GM18873 (cell line): ENCODE measurements around the gene TRPC4.

ENCODE experiments used
- ATAC-seq: cut with Tn5 transposase; IDR thresholded peaks from one replicate; pipeline ENCODE4 v1.9.1; 2021; ENCODE audit warnings: mild to moderate bottlenecking, moderate library complexity, moderate number of reproducible peaks; ENCODE audit not compliant: unreplicated experiment, low FRiP score

TRPC4 gene

DNA sequence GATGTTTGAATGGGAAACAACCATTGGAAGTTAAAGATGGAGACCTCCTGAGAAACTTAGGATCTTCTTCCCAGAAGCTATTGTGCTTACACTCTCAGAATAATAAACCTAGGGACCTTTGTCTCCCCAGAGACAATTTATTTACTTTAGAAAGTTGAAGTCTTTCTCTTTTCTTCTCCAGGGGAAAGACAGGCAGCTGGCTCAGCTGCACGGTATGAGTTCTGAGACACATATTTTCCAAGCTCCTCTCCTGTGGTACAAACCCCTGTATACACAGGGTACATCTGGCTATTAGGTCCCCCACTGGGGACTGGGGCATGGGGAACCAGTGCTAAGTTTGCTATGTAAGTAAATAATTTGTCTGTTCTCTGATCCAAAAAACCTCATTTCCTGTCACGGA, 203.5 kb downstream of the TRPC4 start:
- no peak for ATAC-seq

DNA sequence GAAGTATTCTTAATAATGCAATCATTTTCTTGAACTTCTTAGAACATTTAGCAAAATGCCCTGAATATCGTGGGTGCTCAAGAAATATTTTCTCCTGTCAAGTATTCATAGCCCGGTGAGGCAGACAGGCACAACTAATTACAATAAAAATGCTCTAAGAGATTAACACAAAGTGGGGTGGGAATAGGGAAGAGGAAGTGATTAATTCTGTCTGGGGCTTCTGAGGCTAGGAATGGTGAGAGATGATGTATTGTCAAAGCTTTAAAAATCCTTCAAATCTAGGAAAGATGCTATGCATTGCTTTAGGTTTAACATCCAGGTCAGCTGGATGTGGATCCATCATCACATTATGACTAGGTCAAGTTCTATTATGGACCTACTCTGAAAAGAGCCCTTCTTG, 204.2 kb downstream of the TRPC4 start:
- no peak for ATAC-seq

DNA sequence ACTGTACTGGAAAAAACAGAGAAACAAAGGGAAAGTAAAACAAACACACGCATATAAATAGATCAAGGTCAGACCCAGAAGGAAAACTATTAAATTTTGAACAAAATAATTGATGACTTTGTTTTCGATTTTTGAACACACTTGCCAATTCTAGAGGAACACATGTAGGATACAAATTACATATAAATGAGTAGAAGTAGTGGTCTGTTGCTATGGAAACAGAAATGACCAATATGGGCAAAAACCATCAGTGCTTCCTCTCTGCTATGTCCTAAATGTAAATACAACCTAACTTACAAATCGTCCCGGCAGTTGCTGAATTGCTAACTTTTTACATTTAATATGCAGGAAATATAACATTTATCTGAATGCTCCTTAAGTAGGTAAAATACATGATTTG, 205.8 kb downstream of the TRPC4 start:
- no peak for ATAC-seq

DNA sequence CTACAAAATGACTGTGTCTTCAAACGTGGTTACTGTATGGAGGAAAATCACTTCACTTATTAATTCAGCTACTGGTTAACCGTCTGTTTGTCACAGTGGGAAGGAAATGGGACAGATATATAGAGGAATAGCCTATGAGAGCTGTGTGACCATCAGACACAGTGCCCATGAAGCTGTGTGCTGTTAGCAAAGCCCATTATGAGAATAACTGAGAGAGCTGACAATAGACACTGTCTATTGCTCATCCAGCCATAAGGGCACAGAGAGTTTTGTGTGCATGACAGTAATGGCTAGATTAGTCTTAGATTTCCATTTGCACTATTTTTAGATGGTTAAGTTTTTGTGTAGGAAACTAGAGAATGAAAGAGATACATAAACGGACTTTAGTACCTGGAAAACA, 206.9 kb downstream of the TRPC4 start:
- ATAC-seq, result no peak

DNA sequence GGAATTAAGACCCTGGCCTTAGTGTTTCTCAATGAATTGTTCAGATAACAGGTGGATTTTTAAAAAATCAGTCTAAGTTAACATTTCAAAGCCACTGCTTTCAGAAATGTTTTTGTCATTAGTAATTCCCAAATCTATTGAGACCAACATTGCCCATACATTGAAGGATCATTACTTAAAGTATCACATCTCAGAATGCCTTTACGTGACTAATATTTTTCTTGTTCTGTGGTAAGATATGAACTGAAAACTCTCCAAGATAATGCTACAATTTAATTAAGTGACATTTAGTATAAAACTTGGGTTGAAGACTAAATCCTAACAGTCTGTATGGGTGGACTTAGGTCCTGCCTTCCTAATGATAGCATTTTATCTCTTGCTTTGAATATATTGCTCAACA, 211.6 kb downstream of the TRPC4 start:
- ATAC-seq, result no peak

DNA sequence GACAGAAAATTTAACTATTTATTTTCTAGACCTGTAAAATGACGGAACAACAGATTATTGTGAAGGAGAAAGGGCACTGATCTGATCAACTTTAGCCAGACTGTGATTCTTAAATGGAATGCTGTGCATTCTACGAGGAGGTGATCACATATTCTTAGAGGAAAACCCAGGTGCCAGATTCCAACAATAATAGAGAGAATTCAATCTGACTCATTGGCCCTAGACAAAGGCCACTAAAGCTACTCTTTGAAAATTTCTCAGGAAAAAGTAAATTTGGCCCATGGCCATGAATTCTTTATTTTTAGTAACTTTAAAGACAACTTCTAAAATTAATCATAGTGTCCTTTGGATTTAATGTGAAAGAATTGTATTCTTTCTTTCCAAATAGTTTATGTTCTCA, 212.4 kb downstream of the TRPC4 start:
- no peak for ATAC-seq

DNA sequence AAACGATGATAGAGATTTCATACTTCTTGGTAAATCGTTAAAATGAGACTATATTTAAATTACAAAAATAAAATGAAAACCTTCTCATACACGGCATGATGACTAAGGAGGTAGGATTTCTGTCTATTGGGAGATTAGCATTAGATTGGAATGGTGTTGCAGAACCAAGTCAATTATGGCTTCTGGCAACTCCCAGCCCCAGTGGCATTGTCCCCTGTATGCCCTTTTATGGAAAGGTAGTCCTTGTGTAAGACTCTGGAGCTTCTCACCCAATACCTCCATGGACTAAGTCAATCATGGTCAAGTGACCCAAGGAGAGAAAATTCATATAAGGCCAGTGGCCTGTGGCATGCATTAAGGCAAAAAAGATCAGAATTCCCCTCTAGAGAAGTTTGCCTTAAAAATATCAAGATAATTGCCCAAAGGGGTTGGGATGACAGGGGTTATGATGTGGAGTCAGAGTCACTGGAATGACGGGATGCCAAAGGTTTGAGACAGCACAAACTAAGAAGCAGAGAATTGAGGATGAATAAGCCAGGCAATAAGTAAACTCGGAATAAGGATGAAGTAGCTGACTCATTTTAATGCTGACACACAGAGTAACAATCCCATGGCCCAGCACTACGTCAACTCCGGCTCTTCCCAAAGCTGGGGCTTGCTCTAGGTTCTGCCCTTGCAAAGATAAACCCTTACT, 213.2 kb downstream of the TRPC4 start:
- no peak for ATAC-seq

DNA sequence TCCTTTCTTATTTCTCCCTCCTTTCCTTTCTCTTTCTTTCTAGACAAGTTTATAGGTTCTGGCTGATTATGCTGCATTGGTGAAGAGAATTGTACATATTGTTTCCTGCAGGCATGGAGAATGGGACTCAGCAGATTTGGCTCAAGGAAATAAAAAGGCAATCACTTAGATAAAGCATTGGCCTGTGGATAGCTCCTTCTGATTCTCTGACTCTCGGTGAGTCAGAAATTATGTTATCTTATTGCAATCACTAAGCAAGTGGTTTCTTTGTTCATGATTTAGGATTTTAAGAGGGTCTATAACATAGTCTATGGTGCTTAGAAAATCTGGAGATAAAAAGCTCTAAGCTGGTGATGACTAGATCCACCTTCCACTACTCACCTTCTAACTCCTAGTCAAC, 217.0 kb downstream of the TRPC4 start:
- ATAC-seq, result no peak

DNA sequence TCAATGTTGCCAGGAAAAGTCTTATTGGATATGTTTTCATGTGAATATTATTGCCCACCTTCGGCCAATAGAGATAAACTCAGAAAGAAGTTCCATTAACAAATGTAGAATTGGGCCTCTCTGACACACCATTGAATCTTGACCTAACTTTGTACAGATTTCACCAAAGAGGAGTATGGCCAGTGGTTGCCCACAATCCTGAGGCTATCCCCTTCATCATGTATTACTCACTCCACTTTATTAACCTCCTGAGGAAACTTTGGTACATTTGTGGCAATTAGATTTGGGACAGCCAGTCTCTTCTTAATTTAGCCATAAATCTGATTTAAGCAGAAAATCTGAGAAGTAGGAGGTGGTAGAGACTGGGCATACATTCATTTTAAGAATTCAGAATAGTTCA, 217.7 kb downstream of the TRPC4 start:
- no peak for ATAC-seq

DNA sequence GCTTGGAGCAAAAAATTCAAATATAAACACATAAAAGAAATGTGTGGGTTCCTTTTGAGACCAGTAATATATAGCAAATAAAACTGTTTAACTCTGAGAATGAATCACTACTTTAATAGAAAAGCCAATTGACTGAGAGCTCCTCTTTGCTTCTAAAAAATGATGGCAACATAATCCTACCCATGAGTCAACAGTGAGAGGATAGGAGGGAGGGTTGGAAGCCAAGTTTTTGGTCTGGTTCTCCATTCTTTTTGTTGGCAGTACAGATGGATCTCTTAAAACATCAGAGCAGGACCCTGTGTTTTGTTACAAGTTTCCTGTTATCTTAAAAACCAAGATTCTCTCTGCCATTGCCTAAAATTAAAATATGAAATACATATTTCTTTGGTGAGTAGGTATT, 221.0 kb downstream of the TRPC4 start:
- no peak for ATAC-seq

DNA sequence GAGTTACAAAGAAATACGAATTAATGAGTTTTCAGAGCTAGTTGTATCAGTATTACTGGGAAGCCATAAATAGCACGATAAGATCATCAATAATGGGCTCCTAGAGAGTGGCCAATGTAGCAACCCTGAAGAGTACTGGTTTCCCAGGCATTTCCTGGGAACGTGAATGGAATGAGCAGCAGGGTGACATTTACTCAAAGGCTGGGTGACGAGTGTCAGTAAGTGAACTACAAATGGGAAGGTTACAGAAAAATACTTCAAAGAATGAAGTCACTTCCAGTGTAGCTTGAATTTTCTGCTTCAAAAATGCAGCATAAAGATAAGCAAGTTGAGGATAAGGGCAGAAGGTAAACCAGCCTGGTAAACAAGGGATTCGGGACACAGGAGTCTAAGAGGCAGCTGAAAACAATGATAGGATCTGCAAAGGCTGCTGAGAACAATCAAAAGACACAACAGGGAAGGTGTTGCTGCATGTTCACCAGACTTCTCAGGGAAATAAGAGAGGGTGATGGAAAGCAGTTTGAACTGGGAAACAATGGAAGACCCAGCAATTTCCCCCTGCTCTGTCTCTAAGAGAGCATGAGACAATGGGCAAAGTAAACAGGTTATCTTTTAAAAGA, 222.4 kb downstream of the TRPC4 start:
- no peak for ATAC-seq

DNA sequence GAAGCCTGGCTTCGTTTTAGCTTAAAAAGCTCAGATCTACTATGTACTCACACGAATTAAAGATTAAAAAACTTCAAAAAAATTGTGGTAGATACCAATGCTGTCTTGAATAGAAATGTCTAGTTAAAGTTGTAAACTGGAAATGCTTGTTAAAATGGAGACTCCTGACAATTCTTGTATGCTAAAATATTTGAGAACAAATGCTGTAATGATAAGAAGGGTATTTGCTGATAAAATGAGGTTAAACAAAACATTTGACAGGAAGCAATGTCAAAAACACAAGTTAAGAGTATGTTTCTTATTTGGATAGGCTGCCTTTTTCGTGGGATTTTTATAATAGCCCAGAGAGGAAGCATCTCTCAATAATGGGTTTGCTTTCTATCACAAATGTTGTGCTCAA, 223.0 kb downstream of the TRPC4 start:
- no peak for ATAC-seq

DNA sequence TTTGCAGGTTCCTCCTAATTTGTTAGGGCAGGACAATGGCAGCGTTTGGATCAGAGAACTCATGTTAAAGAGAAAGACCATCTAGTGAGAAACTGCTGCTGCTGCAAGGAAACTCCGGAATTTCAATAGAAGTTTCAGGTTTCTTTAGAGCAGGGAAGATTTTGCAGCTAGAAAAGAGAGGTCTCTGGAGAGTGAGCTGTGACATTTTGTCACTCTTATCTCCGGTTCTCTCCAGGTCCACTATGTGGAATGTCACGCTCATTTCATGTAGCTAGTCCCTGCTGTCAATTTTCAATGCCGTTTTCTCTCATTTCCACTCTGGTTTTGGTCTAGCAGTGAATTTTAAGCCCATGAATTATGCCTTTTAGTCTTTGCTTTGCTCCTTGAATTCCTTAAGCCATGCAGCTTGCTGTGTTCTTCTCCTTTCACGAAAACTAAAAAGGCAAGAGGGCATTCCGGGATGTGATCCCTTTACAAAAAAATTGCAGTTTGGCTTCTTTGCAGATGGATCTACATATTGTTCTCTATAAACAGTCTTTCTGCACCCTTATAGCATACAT, 224.3 kb downstream of the TRPC4 start:
- ATAC-seq, result no peak

DNA sequence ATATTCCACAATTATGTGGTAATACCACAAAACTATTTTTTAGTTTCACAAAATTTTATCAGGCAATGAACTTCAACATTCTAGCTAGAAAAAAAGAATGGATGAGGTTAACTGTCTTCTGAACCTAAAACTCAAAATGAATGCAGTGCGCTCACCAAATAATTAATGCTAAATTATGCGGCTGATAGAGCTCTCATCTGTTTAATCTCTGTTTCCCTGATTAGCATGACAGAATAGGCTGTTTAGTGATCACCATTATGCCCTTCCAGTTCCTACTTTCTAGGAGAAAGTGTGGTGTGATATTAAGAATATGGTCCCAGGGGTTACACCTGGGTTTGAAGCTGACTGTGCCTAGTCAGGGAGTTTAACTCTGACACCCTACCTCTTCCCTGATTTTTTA, 228.2 kb downstream of the TRPC4 start:
- ATAC-seq, result no peak

DNA sequence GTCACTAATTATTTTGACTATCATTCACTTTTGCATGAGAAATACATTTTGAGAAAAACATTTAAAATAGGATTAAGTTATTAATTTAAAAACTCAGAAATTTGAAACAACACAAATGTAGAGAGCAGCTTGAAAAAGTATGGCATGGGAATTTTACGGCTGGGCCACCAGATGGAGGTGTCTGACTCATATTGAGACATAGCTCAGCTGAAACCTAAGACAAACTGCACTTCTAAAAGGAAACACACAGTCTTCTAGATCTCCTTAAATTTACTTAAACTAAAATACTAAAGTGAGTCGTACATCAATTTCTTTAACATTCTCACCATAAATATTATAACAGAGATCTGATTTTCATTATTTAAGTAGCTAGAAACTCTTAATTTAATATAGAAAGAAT, 229.1 kb downstream of the TRPC4 start:
- no peak for ATAC-seq

DNA sequence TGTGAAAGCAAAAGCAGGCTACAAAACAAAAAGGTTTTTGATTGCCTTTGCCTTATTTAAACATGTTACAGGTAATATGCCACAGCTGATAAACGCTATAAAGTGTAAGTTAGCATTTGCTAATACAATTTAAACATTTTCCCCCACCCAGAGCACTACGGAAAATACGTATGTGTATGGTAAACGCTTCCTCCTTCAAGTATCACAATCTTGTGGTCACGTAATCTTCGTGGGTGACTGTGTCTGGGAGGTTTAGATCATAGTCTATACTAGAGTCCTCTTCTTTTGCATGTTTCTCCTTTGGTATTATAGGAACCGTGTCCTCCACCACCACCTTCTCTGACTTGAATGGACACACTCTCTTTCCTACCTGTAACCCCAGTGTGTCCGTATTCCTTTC, 232.9 kb downstream of the TRPC4 start:
- ATAC-seq, result no peak

DNA sequence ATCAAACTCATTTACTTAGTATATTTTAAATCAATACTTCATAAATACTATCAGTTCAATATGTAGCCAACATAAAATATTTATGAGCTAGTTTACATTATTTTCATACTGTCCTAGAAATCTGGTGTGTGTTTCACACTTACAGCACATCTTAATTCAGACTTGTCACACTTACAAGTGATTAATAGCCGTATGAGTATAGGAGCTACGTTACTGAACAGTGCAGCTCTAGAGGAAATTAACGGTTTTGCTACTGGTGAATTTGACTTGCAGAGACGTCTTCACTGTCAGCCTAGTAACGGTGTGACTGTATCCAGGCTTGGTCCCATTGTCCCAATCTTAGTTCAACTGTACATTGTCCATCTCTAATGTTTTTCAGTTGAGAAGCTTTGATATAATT, 237.3 kb downstream of the TRPC4 start:
- no peak for ATAC-seq

DNA sequence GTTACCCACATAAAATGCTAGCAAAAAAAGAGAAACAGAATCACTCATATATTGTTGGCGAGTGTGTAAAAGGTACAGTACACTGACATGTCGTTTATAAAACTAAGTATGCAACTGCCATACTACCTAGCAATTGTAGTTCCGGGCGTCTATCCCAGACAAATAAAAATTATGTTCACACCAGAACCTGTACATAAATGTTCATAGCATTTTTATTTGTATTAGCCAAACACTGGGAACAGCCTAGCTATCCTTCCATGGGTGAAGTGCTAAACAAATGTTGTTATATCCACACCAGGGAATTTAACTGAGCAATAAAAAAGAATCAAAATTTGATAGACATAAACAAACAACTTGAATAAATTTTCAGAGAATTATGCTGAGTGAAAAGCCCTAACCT, 242.1 kb downstream of the TRPC4 start:
- no peak for ATAC-seq

DNA sequence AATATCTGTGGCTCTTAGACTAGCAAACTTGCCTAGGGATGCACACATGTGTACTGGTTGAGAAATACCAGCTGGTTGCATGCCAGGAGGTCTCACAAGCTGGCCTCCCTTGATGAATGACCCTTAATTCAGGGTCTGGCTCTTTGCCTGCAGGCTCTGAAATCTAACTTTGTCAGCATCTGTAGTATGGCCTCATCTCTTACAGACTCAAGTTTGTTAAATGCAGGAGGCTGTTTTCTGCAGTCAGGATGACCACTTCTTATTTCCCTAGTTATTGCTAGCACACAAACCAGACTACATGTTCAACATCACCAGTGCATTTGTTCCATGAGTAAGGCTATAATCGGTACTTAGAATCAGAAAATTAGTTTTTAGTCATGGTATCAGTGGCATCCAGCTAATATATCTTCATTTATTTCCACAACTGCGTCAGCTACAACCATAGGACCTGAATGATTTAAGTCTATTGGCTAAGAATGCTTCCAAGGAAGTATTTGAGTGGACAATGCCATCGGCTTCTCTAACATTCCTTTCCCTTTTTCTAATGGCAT, 247.7 kb downstream of the TRPC4 start:
- ATAC-seq, result no peak

DNA sequence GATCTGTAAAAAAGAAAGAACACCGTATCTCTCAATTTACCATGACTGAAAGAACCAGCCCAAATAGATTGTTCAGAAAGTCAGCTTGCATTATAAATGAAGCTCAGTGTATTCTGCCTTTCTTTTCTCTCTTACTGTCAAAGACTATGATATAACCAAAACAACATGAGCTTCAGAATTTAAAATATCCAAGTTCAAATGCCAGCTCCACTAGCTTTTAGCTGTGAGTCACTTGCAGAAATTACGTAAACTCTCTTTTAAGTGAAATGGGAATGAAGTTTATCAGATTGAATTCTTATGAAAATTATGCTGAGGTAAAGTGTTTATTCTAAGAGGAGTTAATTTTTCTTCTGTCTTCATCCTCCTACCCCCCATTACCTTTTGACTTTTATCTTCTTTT, 251.0 kb downstream of the TRPC4 start:
- no peak for ATAC-seq

DNA sequence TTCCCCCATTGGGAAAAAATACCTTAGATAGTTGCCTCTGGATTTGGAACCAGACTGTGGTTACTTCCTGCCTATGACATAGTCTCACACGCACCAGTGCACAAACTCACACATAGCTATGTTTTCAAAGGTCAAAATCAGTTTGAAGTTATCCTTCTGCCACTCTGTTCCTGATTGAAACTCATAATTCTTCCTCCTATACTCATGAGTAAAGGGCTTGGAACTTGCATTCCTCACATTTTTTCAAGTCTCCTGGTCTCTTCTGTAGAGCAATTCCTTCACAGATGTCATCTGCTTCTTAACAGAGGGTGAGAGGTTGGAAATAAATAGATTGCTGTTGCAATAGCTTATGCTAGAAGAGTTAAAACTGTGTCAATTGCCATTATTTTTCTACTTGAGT, 252.4 kb downstream of the TRPC4 start:
- ATAC-seq, result no peak

DNA sequence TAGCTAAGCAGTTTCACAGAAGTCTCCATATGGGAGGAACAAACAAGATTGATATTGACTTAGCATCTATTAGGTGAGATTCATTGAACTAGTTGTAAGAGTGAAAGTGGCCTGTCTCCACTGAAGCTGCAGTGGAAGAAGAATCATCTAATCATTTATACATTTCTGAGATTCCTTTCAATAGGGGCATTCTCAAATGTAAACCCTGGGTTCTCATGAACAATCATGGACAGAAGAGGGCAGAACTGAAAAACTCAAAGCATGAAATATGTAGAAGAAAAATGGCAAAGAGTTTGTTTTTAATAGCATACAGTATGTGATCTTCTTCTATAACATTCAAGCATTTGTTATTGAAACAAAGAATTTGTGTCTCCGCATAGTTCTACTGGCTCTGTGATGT, 253.4 kb downstream of the TRPC4 start:
- ATAC-seq, result no peak
